ENCODE data around the gene C14orf93. TPM values are rescaled to one million over a fixed set of nuclear protein-coding genes. Genes with fewer than 3 reads are reported as not detected.

The C14orf93 gene
- total RNA-seq, 4 donors from 2014 or later = 17.1 to 41.2 (median 23.9) TPM

DNA sequence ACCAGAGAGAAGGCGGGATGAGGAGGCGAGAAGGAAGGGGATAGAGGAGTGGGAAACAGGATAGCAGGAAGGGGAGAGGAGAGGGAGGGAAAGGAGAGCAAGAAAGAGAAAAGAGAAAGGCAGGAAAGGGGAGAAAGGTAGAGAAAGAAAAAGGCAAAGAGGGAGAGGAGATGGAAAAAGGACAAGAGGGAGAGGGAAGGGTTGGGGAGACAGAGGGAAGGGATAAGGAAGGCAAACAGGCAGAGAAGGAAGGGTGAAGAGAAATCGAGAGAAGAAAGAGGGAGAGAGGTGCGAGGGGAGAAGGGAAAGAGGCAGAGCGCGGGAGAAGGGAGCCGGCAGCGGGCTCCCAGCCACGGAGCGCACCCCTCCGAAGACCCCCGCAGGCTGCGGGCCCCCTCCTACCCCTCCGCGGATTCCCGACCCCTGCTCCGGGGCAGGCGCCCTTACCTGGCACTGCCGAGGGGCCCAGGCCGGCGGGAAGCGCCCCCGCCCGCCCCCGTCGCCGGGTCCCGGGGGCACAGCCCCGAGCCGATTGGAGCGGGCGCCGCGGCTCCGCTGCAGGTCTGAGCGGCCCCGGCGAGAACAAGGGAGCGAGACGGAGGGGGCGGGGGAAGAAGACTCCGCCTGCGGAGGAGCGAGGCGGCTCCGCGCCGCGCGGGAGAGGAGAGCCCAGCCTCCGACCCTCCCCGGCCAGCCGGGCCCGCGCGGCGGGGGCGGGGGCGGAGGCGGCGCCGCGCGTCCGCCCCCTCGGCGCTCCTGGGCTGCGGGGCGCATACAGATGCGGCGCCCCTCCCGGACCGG, 47.2 kb upstream of the C14orf93 start, which contains the start of gene CDH24:
TSS of gene CDH24 (minus strand) at position 565 of the 801 bp plus-strand sequence. CDS start 1,787 bp downstream, outside the sequence.
- peak within 1 kb of the TSS; percentile 57 to 86 (median 86) for H3K27ac ChIP-seq
- peak within 1 kb of the TSS; percentile 49 to 81 (median 72) for H3K4me3 ChIP-seq
- peaks cover 10 to 26% (median 18%) of the 10 kb centered on the region in 4 donors for H3K4me1 ChIP-seq
- intact Hi-C loops (cut with DNase I; ENCODE audit: low total_unique reads) (no loop called here), in situ Hi-C loops (cut with MboI; ENCODE audit: low pct_ligation_motif_present in 1 of 4, low pct_unique_long_range_greater_than_20kb in 1 of 4, low sequenced_read_pairs in 3 of 4) (no loop called here)
- H3K27me3 ChIP-seq = no peaks in the 10 kb centered on the region
- H3K9me3 ChIP-seq = no peaks in the 10 kb centered on the region
- WGBS, 2 donors (ENCODE audit: low coverage in 1 of 2) = 6 to 10% methylated on average over 10 to 14 of the region's 73 CpGs
- peaks cover 0 to 26% (median 13%) of the 10 kb centered on the region in 4 donors for H3K36me3 ChIP-seq
- peak; percentile 84 for DNase-seq
- TF ChIP-seq POLR2AphosphoS5 (IDR thresholded peaks at IDR 0.05) (no peak), POLR2A (IDR thresholded peaks at IDR 0.05) (no peak), EP300 (IDR thresholded peaks at IDR 0.05; ENCODE audit: low read depth) (no peak)
- TF ChIP-seq, protein P1, sequence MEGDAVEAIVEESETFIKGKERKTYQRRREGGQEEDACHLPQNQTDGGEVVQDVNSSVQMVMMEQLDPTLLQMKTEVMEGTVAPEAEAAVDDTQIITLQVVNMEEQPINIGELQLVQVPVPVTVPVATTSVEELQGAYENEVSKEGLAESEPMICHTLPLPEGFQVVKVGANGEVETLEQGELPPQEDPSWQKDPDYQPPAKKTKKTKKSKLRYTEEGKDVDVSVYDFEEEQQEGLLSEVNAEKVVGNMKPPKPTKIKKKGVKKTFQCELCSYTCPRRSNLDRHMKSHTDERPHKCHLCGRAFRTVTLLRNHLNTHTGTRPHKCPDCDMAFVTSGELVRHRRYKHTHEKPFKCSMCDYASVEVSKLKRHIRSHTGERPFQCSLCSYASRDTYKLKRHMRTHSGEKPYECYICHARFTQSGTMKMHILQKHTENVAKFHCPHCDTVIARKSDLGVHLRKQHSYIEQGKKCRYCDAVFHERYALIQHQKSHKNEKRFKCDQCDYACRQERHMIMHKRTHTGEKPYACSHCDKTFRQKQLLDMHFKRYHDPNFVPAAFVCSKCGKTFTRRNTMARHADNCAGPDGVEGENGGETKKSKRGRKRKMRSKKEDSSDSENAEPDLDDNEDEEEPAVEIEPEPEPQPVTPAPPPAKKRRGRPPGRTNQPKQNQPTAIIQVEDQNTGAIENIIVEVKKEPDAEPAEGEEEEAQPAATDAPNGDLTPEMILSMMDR (IDR thresholded peaks at IDR 0.05) = no peak

DNA sequence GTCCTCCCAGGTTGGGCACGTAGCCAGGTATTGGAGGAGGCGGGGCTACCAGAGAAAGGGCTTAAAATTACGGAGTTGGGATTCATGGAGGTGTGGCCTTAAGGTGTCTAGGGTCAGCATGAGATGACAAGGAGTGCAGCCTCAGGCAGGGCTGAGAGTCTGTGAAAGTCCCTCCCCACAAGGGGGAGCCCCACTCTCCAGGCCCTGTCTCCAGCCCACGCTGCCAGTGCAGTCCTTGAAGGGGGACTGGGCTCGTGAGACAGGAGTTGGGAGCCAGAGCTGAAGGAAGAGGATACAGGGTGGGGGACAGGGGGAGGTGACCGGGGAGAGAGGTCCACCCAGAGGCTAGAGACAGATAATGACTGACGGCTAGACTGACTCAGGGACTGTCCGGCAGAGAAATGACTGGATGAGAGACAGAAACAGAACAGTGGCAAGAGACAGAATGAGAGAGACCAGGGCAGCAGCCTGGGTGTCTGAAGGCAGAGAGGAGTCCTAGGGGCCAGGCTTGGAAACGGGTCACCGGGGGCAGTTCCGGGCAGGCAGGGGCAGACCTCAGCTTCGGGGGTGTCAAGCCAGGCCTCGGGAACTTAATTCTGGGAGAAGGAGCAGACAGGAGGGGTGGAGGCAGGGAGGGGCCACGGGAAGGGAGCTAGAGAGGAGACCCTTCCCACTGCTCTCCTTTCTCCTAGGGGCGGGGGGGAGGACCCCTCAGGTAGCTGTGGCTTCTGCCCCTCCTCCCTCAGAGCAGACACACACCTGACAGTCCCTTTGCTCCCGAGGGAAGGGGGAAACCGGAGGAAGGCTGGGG, 46.4 kb upstream of the C14orf93 start:
- Histone ChIP-seq H3K36me3 (peaks cover 0 to 22% (median 11%) of the 10 kb centered on the region in 4 donors), H3K4me3 (peak overlapping the region in 2 of 4 donors; percentile 68 to 76), H3K27me3 (no peaks in the 10 kb centered on the region), H3K4me1 (peaks cover 10 to 26% (median 17%) of the 10 kb centered on the region in 4 donors), H3K9me3 (no peaks in the 10 kb centered on the region), H3K27ac (peak overlapping the region in 1 of 4 donors; percentile 8)
- DNase-seq = peak; percentile 80
- intact Hi-C loops (cut with DNase I; ENCODE audit: low total_unique reads) (no loop called here), in situ Hi-C loops (cut with MboI; ENCODE audit: low pct_ligation_motif_present in 1 of 4, low pct_unique_long_range_greater_than_20kb in 1 of 4, low sequenced_read_pairs in 3 of 4) (no loop called here)
- TF ChIP-seq POLR2A (IDR thresholded peaks at IDR 0.05) = no peak
- no peak for TF ChIP-seq EP300 (IDR thresholded peaks at IDR 0.05; ENCODE audit: low read depth)
- TF ChIP-seq POLR2AphosphoS5 (IDR thresholded peaks at IDR 0.05) = no peak
- TF ChIP-seq, protein P1 (IDR thresholded peaks at IDR 0.05) = peak; percentile 59 to 71 (median 64)
- 5 to 8% methylated on average over 5 to 17 of the region's 17 CpGs for WGBS, 2 donors (ENCODE audit: low coverage in 1 of 2)

DNA sequence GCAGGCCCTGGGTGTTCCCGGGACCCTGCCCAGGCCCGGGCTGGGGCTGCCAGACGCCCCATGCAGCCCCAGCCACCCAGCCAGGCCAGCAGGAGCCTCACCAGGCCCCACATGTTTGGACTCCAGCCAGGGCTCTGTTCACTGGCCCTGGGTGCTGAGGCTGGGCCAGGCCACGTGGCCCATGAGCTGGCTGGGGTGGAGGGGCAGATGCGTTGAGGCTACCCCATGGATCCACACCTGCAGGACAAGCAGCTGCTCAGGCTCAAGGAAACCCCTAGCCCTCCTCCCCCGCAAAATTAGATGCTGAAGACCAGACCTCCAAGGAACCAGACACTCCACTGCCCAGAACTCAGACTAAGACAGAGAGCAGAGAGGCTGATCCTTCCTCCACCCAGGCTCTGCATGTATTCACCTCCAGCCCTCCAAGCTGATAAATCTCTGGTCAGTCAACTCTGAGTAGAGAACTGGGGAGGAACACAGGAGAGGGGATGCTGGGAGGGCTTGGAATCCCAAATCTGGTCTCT, 45.7 kb upstream of the C14orf93 start:
- WGBS, 2 donors (ENCODE audit: low coverage in 1 of 2) = 61% methylated on average over 3 of the region's 6 CpGs; no CpG with 5 or more reads in 1 of the 2 donors
- Histone ChIP-seq H3K4me1 (peaks cover 10 to 26% (median 17%) of the 10 kb centered on the region in 4 donors), H3K27me3 (no peaks in the 10 kb centered on the region), H3K36me3 (peaks cover 0 to 15% (median 7%) of the 10 kb centered on the region in 4 donors), H3K9me3 (no peaks in the 10 kb centered on the region), H3K4me3 (no peak overlapping the region), H3K27ac (no peak overlapping the region)
- TF ChIP-seq POLR2AphosphoS5 (IDR thresholded peaks at IDR 0.05) (no peak), POLR2A (IDR thresholded peaks at IDR 0.05) (no peak), EP300 (IDR thresholded peaks at IDR 0.05; ENCODE audit: low read depth) (no peak)
- TF ChIP-seq, protein P1 (IDR thresholded peaks at IDR 0.05) = no peak
- in situ Hi-C loops (cut with MboI; ENCODE audit: low pct_ligation_motif_present in 1 of 4, low pct_unique_long_range_greater_than_20kb in 1 of 4, low sequenced_read_pairs in 3 of 4) (no loop called here), intact Hi-C loops (cut with DNase I; ENCODE audit: low total_unique reads) (no loop called here)
- no peak for DNase-seq

Measured in transverse colon (tissue), 4 donors.